Inferior parietal cortex (tissue), 1 donor: ENCODE measurements around the gene LCE1F.

ENCODE experiments used
- DNase-seq: peaks from one replicate; pipeline ENCODE4 v3.0.0-alpha.2; 2016; ENCODE audit errors: extremely low spot score

The LCE1F gene

GRCh38 chr1:152776361-152776760 lies 1.4 kb downstream of the LCE1F start:
- no peak for DNase-seq

- no peak for DNase-seq
Observed at GRCh38 chr1:152777510-152778137, 2.7 kb downstream of the LCE1F start.

- no peak for DNase-seq
Observed at GRCh38 chr1:152783095-152783494, 8.2 kb downstream of the LCE1F start.

GRCh38 chr1:152786077-152786476 lies 11.1 kb downstream of the LCE1F start, which contains the start of gene LCE1E:
LCE1E (plus strand) TSS chr1:152786257; CDS start chr1:152787300, 1,043 bp downstream.
- DNase-seq: no peak

- no peak for DNase-seq
Observed at GRCh38 chr1:152795686-152796085, 20.7 kb downstream of the LCE1F start.

GRCh38 chr1:152796421-152796820 lies 21.5 kb downstream of the LCE1F start, which contains the start of gene LCE1D:
LCE1D (plus strand) TSS chr1:152796721; CDS start chr1:152797795, 1,074 bp downstream.
- DNase-seq: no peak

- no peak for DNase-seq
Observed at GRCh38 chr1:152801333-152801732, 26.4 kb downstream of the LCE1F start.

- DNase-seq: no peak
Observed at GRCh38 chr1:152806576-152806975, 31.6 kb downstream of the LCE1F start, which contains the start of gene LCE1C. LCE1C (minus strand) TSS chr1:152806651; CDS start chr1:152805478, 1,173 bp downstream.

GRCh38 chr1:152811050-152811449 lies 36.1 kb downstream of the LCE1F start:
- DNase-seq: no peak

GRCh38 chr1:152811671-152812070 lies 36.7 kb downstream of the LCE1F start, which contains the start of gene LCE1B:
LCE1B (plus strand) TSS chr1:152811971; CDS start chr1:152812447, 476 bp downstream.
- DNase-seq: peak; percentile 0

- DNase-seq: no peak
Observed at GRCh38 chr1:152817309-152817708, 42.4 kb downstream of the LCE1F start.

GRCh38 chr1:152823294-152823693 lies 48.4 kb downstream of the LCE1F start:
- DNase-seq: no peak

GRCh38 chr1:152824964-152825363 lies 50.0 kb downstream of the LCE1F start:
- no peak for DNase-seq
